GM12891 (cell line): ENCODE measurements around the gene TRAM2.

Source experiments
- DNase-seq: peaks from one replicate; pipeline ENCODE4 v3.0.0; 2011; ENCODE audit warnings: low spot score; ENCODE audit not compliant: insufficient read length
- FAIRE-seq: peaks from 2 replicates; lab custom pipeline; 2011; peaks lifted over from hg19 to GRCh38; lab: Jason Lieb, UNC
- PAX5 ChIP-seq: IDR thresholded peaks from 2 replicates; pipeline ENCODE4 v1.6.1; 2011; ENCODE audit warnings: low read length, moderate library complexity, mild to moderate bottlenecking; ENCODE audit not compliant: insufficient read depth, severe bottlenecking
- POLR2A ChIP-seq: IDR thresholded peaks from 2 replicates; pipeline ENCODE4 v1.6.1; 2011; ENCODE audit warnings: low read depth, low read length, control low read depth
- POLR2AphosphoS5 ChIP-seq: IDR thresholded peaks from 2 replicates; pipeline ENCODE4 v1.6.1; 2011; ENCODE audit warnings: low read depth, low read length, control low read depth
- POU2F2 ChIP-seq: IDR thresholded peaks from 2 replicates; pipeline ENCODE4 v1.6.1; 2011; ENCODE audit warnings: low read depth, mild to moderate bottlenecking, control low read depth, low read length, moderate library complexity
- SPI1 ChIP-seq: IDR thresholded peaks from 2 replicates; pipeline ENCODE4 v1.6.1; 2011; ENCODE audit warnings: low read depth, low read length, control low read depth
- TAF1 ChIP-seq: IDR thresholded peaks from 2 replicates; pipeline ENCODE4 v1.6.1; 2011; ENCODE audit warnings: low read depth, low read length, control low read depth

The TRAM2 gene

GRCh38 chr6:52543729-52544601 is 32.9 kb downstream of the TRAM2 start:
- TF ChIP-seq SPI1: no peak
- TF ChIP-seq POLR2AphosphoS5: no peak
- no peak for TF ChIP-seq TAF1
- TF ChIP-seq POU2F2: no peak
- DNase-seq (no peak), FAIRE-seq (no peak)

GRCh38 chr6:52543262-52543661 is 33.6 kb downstream of the TRAM2 start:
- FAIRE-seq (no peak), DNase-seq (no peak)
- TF ChIP-seq SPI1 (no peak), POU2F2 (no peak), TAF1 (no peak), PAX5 (no peak), POLR2AphosphoS5 (no peak), POLR2A (no peak)

GRCh38 chr6:52541135-52541534 is 35.7 kb downstream of the TRAM2 start:
- no peak for DNase-seq
- FAIRE-seq: no peak
- TF ChIP-seq SPI1: no peak
- no peak for TF ChIP-seq PAX5
- no peak for TF ChIP-seq POU2F2
- TF ChIP-seq TAF1: no peak
- TF ChIP-seq POLR2A: no peak
- no peak for TF ChIP-seq POLR2AphosphoS5

- TF ChIP-seq POLR2A: no peak
- TF ChIP-seq POLR2AphosphoS5: no peak
- no peak for TF ChIP-seq TAF1
- no peak for TF ChIP-seq SPI1
- TF ChIP-seq POU2F2: no peak
- TF ChIP-seq PAX5: no peak
- FAIRE-seq (no peak), DNase-seq (no peak)
These were observed 36.5 kb downstream of the TRAM2 start for GRCh38 chr6:52540286-52540902.

GRCh38 chr6:52539607-52540006 is 37.3 kb downstream of the TRAM2 start:
- DNase-seq: no peak
- FAIRE-seq: no peak
- TF ChIP-seq POLR2AphosphoS5: no peak
- TF ChIP-seq POLR2A: no peak
- TF ChIP-seq POU2F2: no peak

DNA sequence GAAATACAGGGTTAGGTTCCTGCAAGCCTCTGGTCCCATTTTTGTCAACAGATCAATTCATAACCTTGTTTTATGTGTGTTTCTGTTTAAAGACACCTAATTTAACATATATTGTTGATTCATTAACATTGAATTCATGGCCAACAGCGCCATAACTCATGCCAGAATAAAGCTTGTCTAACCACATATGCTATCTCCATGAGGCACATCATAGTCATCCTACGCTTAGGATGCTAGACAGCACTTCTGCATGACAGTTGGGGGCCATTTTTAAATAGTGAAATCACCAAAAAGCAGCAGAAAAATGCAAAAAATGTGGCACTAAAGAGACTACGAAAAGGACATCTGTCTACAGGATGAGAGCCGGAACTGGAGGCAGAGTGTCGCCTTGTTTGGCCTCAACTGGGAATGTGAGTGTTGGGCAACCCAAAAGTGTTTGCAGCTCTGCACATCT is 37.9 kb downstream of the TRAM2 start:
- FAIRE-seq: peak; percentile 13
- no peak for TF ChIP-seq TAF1
- TF ChIP-seq PAX5: no peak
- no peak for TF ChIP-seq POU2F2
- TF ChIP-seq SPI1: no peak
- no peak for TF ChIP-seq POLR2A
- no peak for TF ChIP-seq POLR2AphosphoS5
- no peak for DNase-seq

DNA sequence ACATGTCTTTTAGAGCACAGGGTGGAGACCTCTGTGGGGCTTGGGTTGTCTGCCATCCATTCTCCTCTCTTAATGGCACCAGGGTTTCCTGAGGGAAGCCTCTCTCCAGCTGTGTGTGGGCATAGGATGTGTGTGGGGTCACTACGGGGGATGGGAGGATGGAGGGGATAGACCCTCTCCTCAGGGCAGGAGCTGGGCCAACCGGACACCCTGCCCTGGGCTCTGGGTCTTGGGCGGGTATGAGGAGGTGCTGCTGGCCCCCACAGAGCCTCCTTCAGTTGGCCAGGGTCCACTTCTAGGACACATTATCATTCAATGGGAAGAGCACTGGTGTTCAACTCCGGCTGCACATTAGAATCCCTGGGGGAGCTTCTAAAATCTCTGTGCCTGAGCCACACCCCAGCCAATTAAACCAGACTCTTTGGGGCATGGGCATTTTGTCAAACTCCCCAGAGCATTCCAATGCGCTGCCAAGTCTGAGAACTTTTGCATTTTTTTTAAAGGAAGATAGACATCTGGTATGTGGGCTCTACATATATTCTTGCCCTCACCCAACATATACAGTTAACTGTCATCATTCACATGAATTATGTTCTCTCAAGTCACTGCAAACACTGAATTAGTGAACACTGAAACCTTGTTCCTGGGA is 38.5 kb downstream of the TRAM2 start:
- FAIRE-seq: no peak
- no peak for DNase-seq
- TF ChIP-seq POU2F2 (no peak), PAX5 (no peak), POLR2AphosphoS5 (no peak), SPI1 (no peak), POLR2A (no peak), TAF1 (no peak)

- TF ChIP-seq PAX5 (no peak), SPI1 (peak; percentile 51), TAF1 (no peak), POLR2A (no peak), POU2F2 (no peak), POLR2AphosphoS5 (no peak)
- FAIRE-seq (peak; percentile 91), DNase-seq (no peak)
These were observed 39.7 kb downstream of the TRAM2 start for GRCh38 chr6:52537001-52537753.

DNA sequence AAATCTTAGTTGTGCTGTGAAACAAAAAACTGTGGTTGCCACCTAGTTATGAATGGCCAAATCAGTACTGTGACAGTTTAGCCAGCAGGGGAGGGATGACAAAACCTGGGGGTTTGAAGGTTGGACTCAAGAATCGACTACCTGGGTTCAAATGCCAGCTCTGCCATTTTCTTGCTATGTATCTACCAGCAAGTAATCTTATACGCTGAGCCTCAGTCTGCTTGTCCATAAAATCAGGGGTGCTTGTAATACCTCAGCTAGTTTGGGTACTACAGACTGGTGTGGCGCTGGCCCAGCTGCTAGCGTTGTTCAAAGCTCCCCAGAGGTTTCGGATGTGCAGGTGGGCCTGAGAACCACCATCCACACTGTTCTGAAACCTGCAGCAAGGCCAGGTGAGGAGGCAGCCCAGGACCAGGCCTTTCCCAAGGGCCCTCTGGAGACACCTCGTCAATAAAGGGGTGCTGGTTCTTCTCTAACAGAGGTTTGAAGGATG is 40.4 kb downstream of the TRAM2 start:
- DNase-seq (no peak), FAIRE-seq (peak; percentile 72)
- TF ChIP-seq POLR2AphosphoS5 (no peak), POU2F2 (no peak), POLR2A (no peak), SPI1 (no peak), TAF1 (no peak), PAX5 (no peak)
